Measurements from ENCODE around the gene DYDC1.
"Not testable (repeated sequence)": the region's sequence is repeated elsewhere in the genome, so short reads cannot be mapped to it uniquely, and the experiment has no call there.

DYDC1 gene

DNA sequence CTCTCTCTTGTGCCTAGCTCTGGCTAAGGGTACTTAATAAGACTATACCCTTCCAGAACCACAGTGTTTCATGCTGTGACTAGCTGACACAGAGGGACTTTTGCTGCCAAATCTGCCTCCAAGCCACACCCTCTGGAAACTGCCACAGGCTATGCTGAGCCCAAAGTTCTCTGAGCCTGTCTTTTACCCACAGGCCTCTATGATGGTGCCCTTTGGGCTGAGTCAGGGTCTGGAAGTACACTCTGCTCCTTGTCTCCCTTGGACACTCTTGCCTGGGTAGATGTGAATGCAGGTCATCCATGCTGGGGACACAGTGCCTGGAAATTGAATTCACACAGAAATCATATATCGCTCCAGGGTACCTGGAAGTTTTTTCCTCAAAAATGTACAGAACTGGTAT lies 22.6 kb downstream of the DYDC1 start:
- DNase-seq, result no peak

DNA sequence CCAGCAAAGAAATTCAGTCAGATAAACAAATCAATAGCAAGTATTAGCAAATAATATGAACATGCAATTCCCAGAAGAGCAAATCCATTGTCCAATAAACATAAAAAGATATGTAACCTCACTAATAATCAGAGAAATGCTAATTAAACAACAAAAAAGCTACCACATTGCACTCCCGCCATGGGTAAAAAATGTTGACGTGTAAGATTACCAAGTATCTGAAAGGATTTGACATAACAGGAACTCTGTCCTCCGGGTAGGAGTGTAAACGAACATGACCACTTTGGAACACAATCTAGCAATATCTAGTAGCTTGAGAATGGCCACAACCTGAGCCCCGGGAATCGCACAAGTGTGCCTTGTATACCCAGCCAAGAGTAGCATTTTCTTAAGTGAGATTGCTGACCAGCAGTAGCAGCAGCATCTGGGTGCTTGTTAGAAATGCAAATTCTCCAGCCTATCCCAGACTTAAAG lies 31.6 kb downstream of the DYDC1 start:
- DNase-seq, result no peak

- DNase-seq, result no peak
Observed at GRCh38 chr10:80324086-80324485, 32.5 kb downstream of the DYDC1 start.

GRCh38 chr10:80323311-80323710 lies 33.2 kb downstream of the DYDC1 start:
- no peak for DNase-seq

GRCh38 chr10:80322711-80323110 lies 33.8 kb downstream of the DYDC1 start:
- no peak for DNase-seq

DNA sequence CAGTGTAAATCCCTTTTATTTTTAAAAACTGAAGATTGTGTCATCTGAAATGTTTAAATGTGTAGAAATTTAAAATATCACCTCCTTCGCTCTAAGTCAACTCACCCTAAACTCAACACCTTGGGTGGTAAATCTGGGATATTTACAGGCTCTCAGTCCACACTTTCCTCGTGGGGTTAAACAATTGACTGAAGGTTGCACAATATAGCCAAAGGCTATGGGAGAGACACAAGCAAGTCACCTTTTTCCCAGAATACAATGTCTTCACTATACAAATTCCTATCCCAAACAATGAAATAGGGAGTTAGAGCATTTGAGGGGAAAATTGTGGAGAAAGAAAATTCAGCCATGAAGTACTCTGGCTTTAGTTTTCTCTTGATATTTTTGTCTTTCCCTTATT lies 34.4 kb downstream of the DYDC1 start:
- no peak for DNase-seq

DNA sequence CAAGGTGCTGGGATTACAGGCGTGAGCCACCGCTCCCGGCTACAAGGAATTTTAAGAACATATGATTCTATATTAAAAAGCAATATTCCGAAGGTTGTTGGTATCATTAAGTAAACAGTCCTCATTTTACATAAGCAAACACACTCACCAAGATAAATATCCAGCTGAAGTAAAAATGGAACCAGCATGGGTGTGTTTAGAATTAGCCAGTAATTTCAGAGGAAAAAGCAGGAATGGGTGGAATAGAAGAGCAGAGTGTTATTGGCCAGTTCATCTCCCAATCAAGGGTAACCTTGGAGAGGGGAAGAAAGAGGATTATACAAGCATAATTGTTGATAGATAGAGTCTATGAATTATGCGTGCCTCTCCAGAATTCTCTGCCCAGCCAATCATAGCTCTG lies 35.4 kb downstream of the DYDC1 start:
- DNase-seq, result no peak

GRCh38 chr10:80320377-80320776 lies 36.2 kb downstream of the DYDC1 start:
- no peak for DNase-seq

- no peak for DNase-seq
Observed at GRCh38 chr10:80319725-80320290, 36.7 kb downstream of the DYDC1 start.

DNA sequence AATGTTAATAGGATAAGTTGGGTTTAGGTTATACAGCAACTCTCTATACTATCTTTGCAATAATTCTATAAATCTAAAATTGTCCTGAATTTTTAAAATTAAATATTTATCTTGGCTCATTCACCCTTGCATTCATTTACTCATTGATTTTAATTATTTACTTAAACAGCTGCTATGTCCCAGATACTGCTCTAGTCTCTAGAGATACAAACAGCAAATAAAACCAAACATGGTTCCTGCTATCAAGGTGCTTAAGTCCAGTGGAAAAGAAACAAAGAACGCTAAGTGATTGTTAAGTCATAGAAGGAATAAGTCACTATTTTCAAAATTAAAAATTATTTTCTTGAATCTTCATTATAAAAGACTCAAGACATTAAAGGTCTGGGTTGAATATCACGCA lies 37.2 kb downstream of the DYDC1 start:
- DNase-seq, result no peak

DNA sequence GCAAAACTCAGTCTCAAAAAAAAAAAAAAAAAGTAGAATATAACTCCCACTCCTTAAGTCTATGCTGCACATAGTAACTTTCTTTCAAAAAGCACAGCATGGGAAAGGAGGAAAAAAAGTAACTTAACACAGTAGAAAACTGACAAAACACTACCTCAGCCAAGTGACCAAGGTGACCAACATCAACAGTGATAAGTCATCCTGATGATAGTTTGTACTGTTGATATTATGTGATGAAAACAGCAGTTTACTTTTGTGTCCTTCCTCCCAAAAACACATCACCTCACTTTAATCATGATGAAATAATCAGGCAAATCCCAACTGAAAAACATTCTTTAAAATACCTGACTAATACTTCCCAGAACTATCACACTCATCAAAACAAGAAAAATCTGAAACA lies 37.8 kb downstream of the DYDC1 start:
- DNase-seq, result no peak

DNA sequence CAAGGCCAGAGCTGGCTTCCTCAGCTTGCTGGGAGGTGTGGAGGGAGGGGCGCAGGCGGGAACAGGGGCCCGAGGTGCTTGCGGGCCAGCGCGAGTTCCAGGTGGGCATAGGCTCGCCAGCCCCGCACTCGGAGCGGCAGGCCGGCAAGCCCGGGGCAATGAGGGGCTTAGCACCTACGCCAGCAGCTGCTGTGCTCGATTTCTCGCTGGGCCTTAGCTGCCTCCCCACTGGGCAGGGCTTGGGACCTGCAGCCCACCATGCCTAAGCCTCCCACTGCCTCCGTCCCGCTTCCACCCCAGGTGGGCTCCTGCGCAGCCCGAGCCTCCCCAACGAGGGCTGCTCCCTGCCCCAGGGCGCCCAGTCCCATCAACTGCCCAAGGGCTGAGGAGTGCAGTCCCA lies 41.2 kb downstream of the DYDC1 start:
- DNase-seq, result no peak

GRCh38 chr10:80313523-80313922 lies 43.0 kb downstream of the DYDC1 start:
- DNase-seq, result no peak

- DNase-seq, result not testable (repeated sequence)
Observed at GRCh38 chr10:80305989-80306388, 50.6 kb downstream of the DYDC1 start.

DNA sequence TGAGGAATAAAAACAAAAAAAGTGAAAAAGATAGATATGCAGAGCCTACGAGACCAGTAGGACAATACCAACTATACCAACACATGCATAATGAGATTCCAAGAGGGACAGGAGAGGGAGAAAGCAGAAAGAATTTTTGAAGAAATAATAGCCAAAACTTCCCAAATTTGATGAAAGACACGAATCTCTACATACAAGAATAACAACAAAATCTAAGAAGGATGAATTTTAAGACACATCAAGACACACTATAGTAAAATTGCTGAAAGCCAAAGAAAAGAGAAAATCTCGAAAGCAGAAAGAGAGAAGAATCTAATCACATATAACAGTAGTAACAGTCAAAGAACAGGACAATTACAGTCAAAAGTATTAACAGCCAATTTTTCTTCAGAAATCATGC lies 59.6 kb downstream of the DYDC1 start:
- no peak for DNase-seq

DNA sequence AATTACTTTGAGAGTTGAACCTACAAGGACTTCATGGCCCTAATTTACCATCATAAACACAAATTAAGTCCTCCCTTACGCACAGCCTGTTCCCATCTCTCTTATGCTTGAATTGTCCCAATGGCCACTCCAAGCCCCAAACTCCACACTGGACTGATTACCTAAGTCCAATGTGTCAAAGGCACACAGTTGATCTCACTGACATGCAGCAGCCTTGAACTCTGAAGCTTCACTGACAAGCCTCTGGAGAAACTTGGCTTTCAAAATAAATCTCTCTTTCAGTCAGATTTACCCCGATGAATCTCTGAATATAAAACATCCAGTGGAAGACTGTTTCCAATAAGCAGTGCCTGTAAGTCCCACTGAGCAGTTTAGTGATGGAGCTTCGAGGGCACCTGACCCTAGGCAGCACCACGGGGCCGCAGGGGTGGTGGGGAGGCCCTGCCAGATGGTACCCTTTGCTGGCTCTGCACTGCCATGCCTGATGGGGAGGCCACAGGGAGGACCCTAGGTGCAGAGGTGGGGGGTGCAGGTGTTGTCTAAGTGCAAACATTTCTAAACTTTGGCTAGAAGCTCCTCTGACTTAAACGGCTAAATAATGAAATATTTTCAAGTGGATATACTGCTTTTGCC lies 63.8 kb downstream of the DYDC1 start:
- no peak for DNase-seq

DNA sequence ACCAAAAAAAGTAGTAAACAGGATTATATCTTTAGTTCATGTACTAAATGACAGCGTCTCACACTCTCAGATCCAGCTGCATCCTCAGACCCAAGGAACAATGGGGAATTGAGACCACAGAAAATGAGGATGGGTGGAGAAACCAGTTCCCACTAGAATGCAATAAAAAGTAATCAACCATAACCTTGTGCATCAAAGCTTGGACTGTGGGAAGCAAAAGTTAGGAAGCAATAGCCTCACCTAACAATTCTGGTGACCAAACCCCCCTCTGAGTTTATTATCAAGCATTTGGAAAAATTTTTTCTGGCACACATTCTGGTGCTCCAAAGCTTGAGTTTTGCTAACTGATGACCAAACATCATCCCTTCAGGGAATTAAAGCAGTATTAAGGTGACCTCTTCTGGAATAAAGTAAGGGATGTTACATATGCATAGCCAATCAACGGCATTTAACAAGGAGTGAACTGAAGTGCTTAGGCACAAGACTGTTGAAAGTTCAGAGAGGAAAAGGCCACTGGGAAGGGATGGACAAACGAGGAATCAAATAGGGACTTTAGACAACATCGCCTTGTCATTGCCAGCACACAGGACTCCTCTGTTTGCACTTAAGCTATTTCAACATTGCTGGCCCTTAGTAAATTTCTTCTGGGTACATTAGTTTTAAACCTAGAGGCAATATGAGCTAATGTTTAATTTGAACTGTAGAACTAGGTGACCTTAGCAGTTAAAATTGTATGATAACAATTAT lies 65.9 kb downstream of the DYDC1 start:
- DNase-seq, result no peak

GRCh38 chr10:80289451-80290287 lies 66.9 kb downstream of the DYDC1 start, which contains the start of gene MAT1A:
MAT1A (minus strand) TSS chr10:80289658; CDS start chr10:80289423, 235 bp downstream.
- DNase-seq, result peak; percentile 40

- DNase-seq, result no peak
Observed at GRCh38 chr10:80288849-80289248, 67.7 kb downstream of the DYDC1 start.

Data from COR-L47 (cell line).